Esophagus squamous epithelium (tissue), 4 donors: ENCODE data around the gene PSMA7.

Source experiments
- CTCF ChIP-seq, 6 experiments: fragments of 450-650 bp in 4 of 6; fragments of 200-600 bp in 2 of 6; sonication (generic) in 2 of 6; IDR thresholded peaks; one replicate each; pipeline ENCODE4 v1.5.1; 2016 to 2019; ENCODE audit warnings: antibody characterized with exemption in 6 of 6, mild to moderate bottlenecking in 4 of 6, moderate library complexity in 4 of 6
- POLR2A ChIP-seq, 4 donors: fragments of 450-650 bp; IDR thresholded peaks; one replicate each; pipeline ENCODE4 v1.6.1; 2017; ENCODE audit warnings: antibody characterized with exemption in 4 of 4, mild to moderate bottlenecking in 4 of 4, moderate library complexity in 3 of 4

- no peak for TF ChIP-seq CTCF (IDR thresholded peaks at IDR 0.05)
- no peak for TF ChIP-seq POLR2A (IDR thresholded peaks at IDR 0.05)
Observed at GRCh38 chr20:62138912-62139311, 4.3 kb downstream of the PSMA7 start.
